Measurements from ENCODE around the gene HK2.
"Not testable (repeated sequence)": the region's sequence is repeated elsewhere in the genome, so short reads cannot be mapped to it uniquely, and the experiment has no call there.

The HK2 gene

DNA sequence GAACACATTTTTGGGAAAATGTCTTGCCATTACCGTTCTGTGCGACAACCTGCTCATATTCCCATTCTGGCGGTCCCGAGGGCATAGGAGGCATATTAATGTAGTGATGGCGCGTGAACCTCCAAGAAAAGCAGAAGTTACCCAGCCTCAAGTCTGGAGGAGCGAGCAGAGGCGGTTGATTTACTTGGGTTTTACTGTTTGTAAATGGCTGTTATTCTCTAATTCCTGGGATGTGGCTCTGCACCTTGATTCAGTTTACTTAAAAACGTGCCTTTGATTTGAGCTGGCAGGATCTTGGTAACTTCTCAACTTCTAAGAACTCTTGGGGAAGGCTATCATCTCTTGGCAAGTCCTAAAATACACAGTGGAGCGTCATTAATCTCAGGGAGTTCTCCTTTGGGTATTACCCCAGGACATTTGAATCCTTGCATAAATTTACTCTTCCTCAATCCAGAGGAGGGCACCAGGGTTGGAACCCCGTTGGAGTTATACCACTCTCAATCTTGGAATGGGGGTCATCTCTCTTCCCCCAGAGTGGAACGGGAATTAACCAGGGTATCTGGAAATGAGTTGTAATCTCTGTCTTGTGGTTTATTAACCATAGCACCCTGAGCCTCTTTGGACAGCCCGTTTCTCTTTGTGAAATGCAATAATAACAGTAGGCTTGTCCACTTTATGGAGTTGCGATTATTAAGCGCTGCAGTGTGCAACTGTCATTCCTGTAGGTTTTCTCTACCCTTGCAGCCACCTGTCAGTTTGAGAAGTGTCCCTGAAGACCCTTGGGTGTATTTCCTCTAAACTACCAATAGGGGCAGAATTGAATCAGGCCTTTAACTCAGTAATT is 2.1 kb downstream of the HK2 start:
- DNase-seq, result no peak

- DNase-seq, result no peak
Measured at GRCh38 chr2:74836675-74837401, 2.9 kb downstream of the HK2 start.

DNA sequence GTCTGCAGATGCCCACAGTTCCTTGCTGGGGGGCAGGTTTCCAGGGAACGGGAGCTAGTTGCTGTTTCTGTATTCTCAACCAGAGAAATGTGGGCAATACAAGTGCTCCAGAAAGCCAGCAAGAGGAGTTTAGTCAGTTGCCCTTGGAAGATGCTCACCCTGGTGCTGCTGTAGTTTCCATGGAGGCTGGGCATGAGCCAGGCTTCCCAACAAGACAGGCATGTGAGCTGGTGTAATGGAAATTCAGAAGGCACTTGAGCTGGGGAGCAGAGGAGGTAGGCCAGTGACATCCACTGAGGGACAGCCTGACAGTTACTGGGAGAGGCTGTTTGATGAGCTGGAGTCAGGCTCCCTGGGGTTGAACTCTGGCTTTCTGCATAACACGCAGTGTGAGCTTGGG is 7.7 kb downstream of the HK2 start:
- no peak for DNase-seq

DNA sequence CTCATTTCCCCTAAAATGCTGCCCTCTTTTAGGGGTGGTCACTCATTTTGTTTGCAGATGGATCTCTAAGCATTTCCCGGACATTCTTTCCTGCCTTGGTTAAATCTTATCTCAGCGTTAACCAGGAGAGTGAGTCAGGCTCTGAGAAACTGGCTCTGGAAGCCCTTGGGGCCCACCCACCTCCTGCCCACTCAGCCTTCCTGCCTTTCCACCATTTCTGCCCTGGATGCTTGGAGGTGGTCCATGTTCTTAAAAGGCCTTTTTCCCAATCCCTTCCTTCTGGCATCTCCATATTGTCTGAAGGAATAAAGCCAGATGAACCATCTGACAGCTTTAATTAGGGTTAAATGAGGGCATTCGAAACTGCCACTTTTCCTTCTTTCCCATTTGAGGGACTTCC is 9.5 kb downstream of the HK2 start:
- DNase-seq, result no peak

GRCh38 chr2:74843899-74844298 is 10.0 kb downstream of the HK2 start:
- DNase-seq, result no peak

DNA sequence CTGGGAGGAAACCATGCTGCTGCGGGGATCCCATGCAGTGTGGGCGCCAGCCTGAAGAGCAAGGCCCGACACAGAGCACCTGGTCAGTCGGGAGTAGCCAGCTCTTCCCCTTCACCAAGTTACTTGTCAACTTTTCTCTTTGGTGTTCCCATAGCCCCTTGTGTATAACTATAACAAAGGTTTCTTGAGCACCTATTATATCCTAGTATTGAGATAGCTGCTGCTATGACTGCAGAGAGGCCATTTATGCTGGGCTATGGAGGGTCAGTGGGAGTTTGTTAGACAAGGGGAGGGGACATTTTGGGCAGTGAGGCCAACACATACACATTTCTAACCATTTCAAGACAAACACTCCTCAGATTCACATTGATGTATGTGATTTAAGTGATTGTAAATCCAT is 10.8 kb downstream of the HK2 start:
- no peak for DNase-seq

DNA sequence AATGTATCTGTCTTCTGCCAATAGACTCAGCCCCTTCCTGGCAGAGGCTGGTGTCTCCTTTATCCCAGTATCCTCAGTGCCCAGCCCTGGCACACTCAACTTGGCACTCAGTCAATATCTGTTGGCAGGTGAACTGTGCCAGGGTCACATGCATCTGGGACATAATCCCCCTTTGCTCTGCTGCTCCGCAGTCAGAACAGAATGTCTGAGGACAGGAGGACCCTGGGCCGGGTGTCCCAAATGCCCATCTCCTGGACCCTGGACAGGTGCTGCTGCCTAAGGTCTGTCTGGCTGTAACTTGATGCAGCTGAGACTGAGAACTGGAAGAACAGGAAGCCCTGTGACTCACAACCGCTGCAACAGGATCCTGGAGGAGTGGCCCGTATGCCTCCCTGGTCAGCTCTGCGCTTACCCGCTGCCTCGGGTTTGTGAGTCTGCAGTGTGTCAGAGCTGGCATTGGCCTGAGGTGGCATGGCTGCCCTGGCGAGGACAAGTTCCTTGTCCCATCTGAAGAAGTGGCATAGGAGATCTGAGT is 11.4 kb downstream of the HK2 start:
- no peak for DNase-seq

DNA sequence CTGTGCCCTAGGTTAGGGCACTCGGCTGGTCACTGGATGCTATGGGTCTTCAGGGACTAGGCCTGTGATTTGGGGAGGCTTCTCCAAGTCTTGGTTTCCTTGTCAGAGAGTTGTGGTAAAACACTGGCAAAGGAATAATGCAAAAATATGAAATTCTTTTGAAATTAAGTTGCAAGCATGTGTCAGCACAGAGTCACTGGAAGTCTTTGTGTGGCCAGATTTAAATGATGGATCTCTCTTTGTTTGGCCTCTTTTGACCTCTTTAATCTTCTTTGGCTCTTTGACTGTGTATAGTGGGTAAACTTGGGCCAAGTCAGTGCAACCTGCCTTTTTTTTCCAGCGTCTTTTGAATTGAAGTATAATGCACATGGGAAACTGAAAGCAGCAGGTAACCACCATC is 12.1 kb downstream of the HK2 start:
- DNase-seq, result no peak

- DNase-seq, result no peak
Measured at GRCh38 chr2:74846481-74846880, 12.6 kb downstream of the HK2 start.

GRCh38 chr2:74847070-74847858 is 13.3 kb downstream of the HK2 start:
- no peak for DNase-seq

DNA sequence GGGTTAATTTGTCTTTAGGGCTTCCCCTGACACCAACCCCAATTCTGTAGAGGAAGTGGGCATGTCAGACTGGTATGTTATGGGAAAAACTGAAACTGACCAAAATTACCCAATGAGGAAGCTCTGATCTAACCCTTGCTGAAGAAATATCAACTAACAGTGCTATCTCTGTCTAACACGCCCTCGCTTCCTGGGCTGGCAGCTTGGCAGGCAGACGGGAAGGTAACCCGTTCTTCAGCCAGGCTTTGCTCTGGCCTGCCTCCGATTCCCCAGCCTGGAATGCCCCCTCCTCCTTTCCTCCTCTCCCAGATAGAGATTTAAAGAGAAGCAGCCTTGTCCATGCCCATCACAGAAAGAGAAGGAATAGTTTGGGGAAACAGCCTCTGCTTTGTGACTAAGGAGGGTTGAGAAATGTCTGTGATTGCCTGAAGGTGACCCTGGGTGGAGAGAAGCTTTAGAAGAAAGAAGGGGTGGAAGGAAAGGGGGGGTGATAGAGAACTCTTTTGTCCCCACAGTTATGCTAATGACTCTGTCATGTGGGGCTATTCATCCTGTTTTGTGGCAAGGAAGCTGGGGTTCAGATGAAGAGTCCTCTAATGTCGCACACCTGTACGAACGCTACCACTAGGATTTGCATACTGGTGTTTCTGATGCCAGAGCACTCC is 15.4 kb downstream of the HK2 start:
- DNase-seq, result no peak

GRCh38 chr2:74850496-74851190 is 16.7 kb downstream of the HK2 start:
- no peak for DNase-seq

GRCh38 chr2:74851191-74851566 is 17.3 kb downstream of the HK2 start:
- no peak for DNase-seq

DNA sequence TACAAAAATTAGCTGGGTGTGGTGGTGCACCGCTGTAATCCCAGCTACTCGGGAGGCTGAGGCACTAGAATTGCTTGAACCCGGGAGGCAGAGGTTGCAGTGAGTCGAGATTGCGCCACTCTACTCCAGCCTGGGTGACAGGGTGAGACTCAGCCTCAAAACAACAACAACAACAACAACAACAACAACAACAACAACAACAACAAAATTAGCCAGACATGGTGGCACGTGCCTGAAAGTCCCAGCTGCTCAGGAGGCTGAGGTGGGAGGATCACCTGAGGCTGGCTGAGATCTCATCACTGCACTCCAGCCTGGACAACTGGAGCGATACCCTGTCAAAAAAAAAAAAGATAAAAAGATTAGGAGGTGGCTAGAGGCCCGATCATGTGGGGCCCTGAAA is 19.4 kb downstream of the HK2 start:
- DNase-seq, result not testable (repeated sequence)

GRCh38 chr2:74854401-74854800 is 20.5 kb downstream of the HK2 start:
- no peak for DNase-seq

- not testable (repeated sequence) for DNase-seq
Measured at GRCh38 chr2:74855114-74855707, 21.3 kb downstream of the HK2 start.

GRCh38 chr2:74856004-74856578 is 22.2 kb downstream of the HK2 start:
- no peak for DNase-seq

- no peak for DNase-seq
Measured at GRCh38 chr2:74856599-74856998, 22.7 kb downstream of the HK2 start.

DNA sequence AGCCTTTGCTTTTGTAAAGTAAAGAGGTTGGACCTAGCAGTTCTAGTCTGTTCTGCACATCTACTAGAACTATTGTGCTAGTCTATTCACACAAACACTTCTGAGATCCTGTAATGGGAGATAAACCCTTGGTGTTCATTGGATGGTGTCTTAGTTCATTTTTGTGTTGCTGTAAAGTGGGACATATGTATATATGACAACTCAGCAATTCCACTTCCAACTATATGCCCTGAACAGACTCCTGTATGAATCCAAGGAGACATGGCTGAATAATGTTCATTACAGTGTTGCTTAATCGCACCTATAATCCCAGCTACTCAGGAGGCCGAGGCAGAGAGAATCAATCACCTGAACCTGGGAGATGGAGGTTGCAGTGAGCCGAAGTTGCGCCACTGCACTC is 23.3 kb downstream of the HK2 start:
- DNase-seq, result no peak

GRCh38 chr2:74857725-74858124 is 23.8 kb downstream of the HK2 start:
- DNase-seq, result no peak

DNA sequence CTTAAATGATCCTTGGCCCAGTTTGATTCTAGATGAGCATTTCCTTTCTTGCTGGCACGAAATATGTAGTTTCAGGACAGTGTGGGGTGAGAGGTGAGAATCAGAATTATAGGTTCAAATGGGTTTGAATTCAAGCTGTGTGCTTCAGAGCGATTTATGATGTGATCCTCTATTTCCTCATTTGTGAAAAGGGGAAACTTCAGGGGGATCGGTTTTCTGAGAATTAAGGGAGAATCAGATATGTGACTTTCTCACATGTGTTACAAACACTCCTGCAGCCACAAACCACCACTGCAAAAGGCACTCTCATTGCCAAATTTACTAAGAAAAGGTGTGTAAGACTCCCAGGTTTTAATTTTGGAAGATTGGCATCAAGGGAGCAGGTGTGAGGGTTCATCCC is 24.4 kb downstream of the HK2 start:
- no peak for DNase-seq
